ENCODE measurements around the gene RPS6KA5. TPM values are rescaled to one million over a fixed set of nuclear protein-coding genes. Genes with fewer than 3 reads are reported as not detected.
"Not testable (repeated sequence)": the region's sequence is repeated elsewhere in the genome, so short reads cannot be mapped to it uniquely, and the experiment has no call there.

Gene RPS6KA5
- total RNA-seq, 2 donors from 2014 or later, result 4.0 to 6.4 TPM

GRCh38 chr14:90853116-90853515 is 207.3 kb downstream of the RPS6KA5 start:
- no peak for DNase-seq (ENCODE audit: low spot score)
- intact Hi-C loops (cut with DNase I), result no loop called here

- intact Hi-C loops (cut with DNase I), result no loop called here
- no peak for DNase-seq (ENCODE audit: low spot score)
Measured at GRCh38 chr14:90851327-90852036, 209.0 kb downstream of the RPS6KA5 start.

- DNase-seq (ENCODE audit: low spot score), result no peak
- intact Hi-C loops (cut with DNase I), result no loop called here
Measured at GRCh38 chr14:90850487-90850886, 210.0 kb downstream of the RPS6KA5 start.

- DNase-seq (ENCODE audit: low spot score), result no peak
- intact Hi-C loops (cut with DNase I), result no loop called here
Measured at GRCh38 chr14:90849787-90850444, 210.5 kb downstream of the RPS6KA5 start.

- intact Hi-C loops (cut with DNase I), result no loop called here
- no peak for DNase-seq (ENCODE audit: low spot score)
Measured at GRCh38 chr14:90848944-90849731, 211.3 kb downstream of the RPS6KA5 start.

- intact Hi-C loops (cut with DNase I), result no loop called here
- no peak for DNase-seq (ENCODE audit: low spot score)
Measured at GRCh38 chr14:90846511-90846910, 213.9 kb downstream of the RPS6KA5 start.

GRCh38 chr14:90844321-90844720 is 216.1 kb downstream of the RPS6KA5 start:
- no peak for DNase-seq (ENCODE audit: low spot score)
- intact Hi-C loops (cut with DNase I), result no loop called here

- DNase-seq (ENCODE audit: low spot score), result no peak
- intact Hi-C loops (cut with DNase I), result no loop called here
Measured at GRCh38 chr14:90842726-90843125, 217.7 kb downstream of the RPS6KA5 start.

GRCh38 chr14:90840667-90841066 is 219.8 kb downstream of the RPS6KA5 start:
- DNase-seq (ENCODE audit: low spot score); intact Hi-C loops (cut with DNase I): not testable (repeated sequence)

GRCh38 chr14:90839889-90840266 is 220.6 kb downstream of the RPS6KA5 start:
- intact Hi-C loops (cut with DNase I), result no loop called here
- DNase-seq (ENCODE audit: low spot score), result no peak

GRCh38 chr14:90839024-90839888 is 221.2 kb downstream of the RPS6KA5 start:
- intact Hi-C loops (cut with DNase I), result no loop called here
- peak; percentile 89 for DNase-seq (ENCODE audit: low spot score)

- peak; percentile 20 for DNase-seq (ENCODE audit: low spot score)
Measured at GRCh38 chr14:90838531-90838930, 221.9 kb downstream of the RPS6KA5 start.

GRCh38 chr14:90837355-90837754 is 223.1 kb downstream of the RPS6KA5 start:
- peak; percentile 22 for DNase-seq (ENCODE audit: low spot score)
- intact Hi-C loops (cut with DNase I), result no loop called here

More at GRCh38 chr14:90838531-90838930, 221.9 kb downstream of the RPS6KA5 start:
- intact Hi-C loops (cut with DNase I), result not testable (repeated sequence)

- intact Hi-C loops (cut with DNase I), result no loop called here
- peak; percentile 16 for DNase-seq (ENCODE audit: low spot score)
Measured at GRCh38 chr14:90836692-90837063, 223.8 kb downstream of the RPS6KA5 start.

- peak; percentile 29 for DNase-seq (ENCODE audit: low spot score)
- intact Hi-C loops (cut with DNase I), result no loop called here
Measured at GRCh38 chr14:90831821-90832220, 228.6 kb downstream of the RPS6KA5 start.

- DNase-seq (ENCODE audit: low spot score), result peak; percentile 73
- intact Hi-C loops (cut with DNase I), result no loop called here
Measured at GRCh38 chr14:90830931-90831701, 229.3 kb downstream of the RPS6KA5 start.

GRCh38 chr14:90829677-90830076 is 230.8 kb downstream of the RPS6KA5 start:
- intact Hi-C loops (cut with DNase I), result no loop called here
- DNase-seq (ENCODE audit: low spot score), result no peak

GRCh38 chr14:90828642-90829487 is 231.6 kb downstream of the RPS6KA5 start:
- intact Hi-C loops (cut with DNase I), result no loop called here
- DNase-seq (ENCODE audit: low spot score), result no peak

Measured in posterior vena cava (tissue), 2 donors.